NCI-H128 (cell line): ENCODE measurements around the gene LAPTM5.

ENCODE experiments used
- DNase-seq: peaks from one replicate; lab custom pipeline; 2025; ENCODE audit not compliant: unreplicated experiment; lab: John Stamatoyannopoulos, UW

The LAPTM5 gene

GRCh38 chr1:30744060-30744756 is 13.4 kb downstream of the LAPTM5 start:
- DNase-seq = no peak

GRCh38 chr1:30743584-30744059 is 14.0 kb downstream of the LAPTM5 start:
- DNase-seq = no peak

- no peak for DNase-seq
Observed at GRCh38 chr1:30742963-30743559, 14.5 kb downstream of the LAPTM5 start.

GRCh38 chr1:30742300-30742962 is 15.1 kb downstream of the LAPTM5 start:
- no peak for DNase-seq

GRCh38 chr1:30741239-30741894 is 16.2 kb downstream of the LAPTM5 start:
- DNase-seq = no peak

- DNase-seq = no peak
Observed at GRCh38 chr1:30740251-30741238, 17.0 kb downstream of the LAPTM5 start.

- no peak for DNase-seq
Observed at GRCh38 chr1:30739601-30740000, 18.0 kb downstream of the LAPTM5 start.

- no peak for DNase-seq
Observed at GRCh38 chr1:30738715-30739559, 18.6 kb downstream of the LAPTM5 start.

GRCh38 chr1:30738040-30738714 is 19.4 kb downstream of the LAPTM5 start:
- no peak for DNase-seq

GRCh38 chr1:30737357-30738039 is 20.1 kb downstream of the LAPTM5 start:
- DNase-seq = no peak

GRCh38 chr1:30735668-30736498 is 21.7 kb downstream of the LAPTM5 start:
- no peak for DNase-seq

- no peak for DNase-seq
Observed at GRCh38 chr1:30735124-30735523, 22.4 kb downstream of the LAPTM5 start.

- DNase-seq = no peak
Observed at GRCh38 chr1:30734580-30734979, 23.0 kb downstream of the LAPTM5 start.

GRCh38 chr1:30734106-30734505 is 23.5 kb downstream of the LAPTM5 start:
- no peak for DNase-seq

GRCh38 chr1:30733493-30733892 is 24.1 kb downstream of the LAPTM5 start:
- no peak for DNase-seq

- no peak for DNase-seq
Observed at GRCh38 chr1:30732277-30732996, 25.1 kb downstream of the LAPTM5 start.

GRCh38 chr1:30731806-30732276 is 25.7 kb downstream of the LAPTM5 start:
- no peak for DNase-seq
